HUES48 (cell line): ENCODE results near the gene SCT.
A peak's percentile ranks its signal among the peaks of the same experiment; 100 is the strongest.

ENCODE experiments used
- H3K27ac ChIP-seq: one replicate; pipeline ENCODE4 v1.7.0; 2013; ENCODE audit warnings: low read depth, low read length, inconsistent platforms
- H3K27me3 ChIP-seq: 2 replicates; pipeline ENCODE4 v1.6.1; 2013; ENCODE audit warnings: mild to moderate bottlenecking, low read length; ENCODE audit not compliant: control insufficient read depth, insufficient read depth
- H3K36me3 ChIP-seq: 2 replicates; pipeline ENCODE4 v1.6.1; 2013; ENCODE audit warnings: low read length; ENCODE audit not compliant: control insufficient read depth, insufficient read depth
- H3K4me1 ChIP-seq: 2 replicates; pipeline ENCODE4 v1.6.1; 2013; ENCODE audit warnings: mild to moderate bottlenecking, low read length; ENCODE audit not compliant: control insufficient read depth, insufficient read depth
- H3K4me3 ChIP-seq: 2 replicates; pipeline ENCODE4 v1.5.1; 2013; ENCODE audit warnings: mild to moderate bottlenecking, low read depth, low read length
- H3K9ac ChIP-seq: 2 replicates; pipeline ENCODE4 v1.6.1; 2013; ENCODE audit warnings: mild to moderate bottlenecking, low read depth, low read length, moderate library complexity
- H3K9me3 ChIP-seq: 2 replicates; pipeline ENCODE4 v1.6.1; 2013; ENCODE audit warnings: low read length; ENCODE audit not compliant: control insufficient read depth, insufficient read depth

SCT gene

DNA sequence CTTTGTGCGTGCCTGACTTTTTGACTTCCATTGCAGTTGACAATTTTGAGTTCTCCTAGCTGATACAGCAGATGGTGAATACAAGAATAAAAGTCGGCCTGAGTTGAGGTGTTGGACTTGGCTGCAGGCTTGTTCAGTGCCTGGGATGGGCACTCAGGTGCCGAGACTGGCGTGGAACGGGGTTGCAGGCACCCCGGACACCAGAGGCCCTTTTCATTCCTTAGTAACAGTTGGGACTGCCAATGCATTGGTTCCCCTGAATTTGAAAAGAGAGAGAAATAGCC is 49.4 kb downstream of the SCT start:
- peaks cover 16% of the 10 kb centered on the region for H3K27me3 ChIP-seq
- H3K4me1 ChIP-seq, result peaks cover 12% of the 10 kb centered on the region
- H3K36me3 ChIP-seq, result peaks cover 19% of the 10 kb centered on the region
- H3K27ac ChIP-seq, result no peak overlapping the region
- peak overlapping the region; percentile 89 for H3K4me3 ChIP-seq
- H3K9ac ChIP-seq, result peak overlapping the region; percentile 73; the same call in 1 of the 2 replicates
- H3K9me3 ChIP-seq, result no peaks in the 10 kb centered on the region

DNA sequence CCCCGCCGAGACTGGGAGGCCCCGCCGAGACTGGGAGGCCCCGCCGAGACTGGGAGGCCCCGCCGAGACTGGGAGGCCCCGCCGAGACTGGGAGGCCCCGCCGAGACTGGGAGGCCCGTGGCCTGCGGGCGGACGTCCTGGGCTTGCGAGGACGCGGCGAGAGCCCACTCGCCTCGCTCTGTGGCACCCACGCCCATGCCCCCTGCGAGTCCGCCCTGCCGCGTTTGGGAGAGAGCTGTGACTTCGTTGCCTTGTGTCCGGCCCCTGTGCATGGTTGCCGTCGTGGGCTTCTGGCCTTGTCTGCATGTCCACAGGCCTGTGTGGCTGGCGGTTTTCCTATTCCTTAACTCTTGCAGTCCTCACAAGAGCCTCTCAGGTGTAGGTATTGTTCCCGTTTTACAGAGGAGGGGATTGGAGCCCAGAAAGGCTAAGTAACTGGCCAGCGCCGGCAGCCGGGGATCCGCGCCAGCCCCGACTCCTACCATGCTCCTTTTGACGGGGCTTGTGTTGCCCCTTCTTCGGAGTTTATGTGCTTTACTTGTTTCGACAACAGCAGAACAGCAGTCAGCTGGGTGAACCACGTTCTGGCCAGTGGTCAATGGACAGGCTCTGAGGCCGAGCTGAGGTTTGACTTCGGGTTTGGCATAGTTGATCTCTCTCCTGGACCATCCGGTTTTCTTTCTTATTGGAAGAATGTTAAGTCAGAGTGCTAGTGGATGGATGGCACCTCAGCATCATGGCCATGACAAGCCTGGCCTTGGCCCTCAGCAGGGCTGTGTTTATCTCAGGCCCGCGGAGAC is 50.0 kb downstream of the SCT start:
- Histone ChIP-seq H3K27me3 (peaks cover 16% of the 10 kb centered on the region), H3K4me3 (peak overlapping the region; percentile 89), H3K4me1 (peaks cover 13% of the 10 kb centered on the region), H3K9me3 (no peaks in the 10 kb centered on the region), H3K36me3 (peaks cover 15% of the 10 kb centered on the region), H3K27ac (peak overlapping the region; percentile 35), H3K9ac (peak overlapping the region; percentile 73)
